Adipocyte (in vitro differentiated cells): ENCODE measurements around the gene HS6ST2.
A peak's percentile ranks its signal among the peaks of the same experiment; 100 is the strongest.

Source experiments
- DNase-seq: peaks from one replicate; pipeline ENCODE4 v3.0.0-alpha.2; 2015; ENCODE audit warnings: low read depth
- H3K27me3 ChIP-seq: replicated peaks from 2 replicates; pipeline ENCODE4 v1.7.0; 2013; ENCODE audit warnings: mild to moderate bottlenecking, low read length, moderate library complexity; ENCODE audit not compliant: control insufficient read depth, insufficient read depth
- H3K36me3 ChIP-seq: 2 replicates; pipeline ENCODE4 v1.7.0; 2013; ENCODE audit warnings: low read length, mild to moderate bottlenecking, moderate library complexity; ENCODE audit not compliant: control insufficient read depth, insufficient read depth, severe bottlenecking
- H3K4me1 ChIP-seq: 2 replicates; pipeline ENCODE4 v1.7.0; 2013; ENCODE audit warnings: mild to moderate bottlenecking, low read length, moderate library complexity; ENCODE audit not compliant: control insufficient read depth, insufficient read depth
- H3K4me3 ChIP-seq: 2 replicates; pipeline ENCODE4 v1.7.0; 2013; ENCODE audit warnings: mild to moderate bottlenecking, low read length, moderate library complexity
- H3K9ac ChIP-seq: 2 replicates; pipeline ENCODE4 v1.7.0; 2013; ENCODE audit warnings: mild to moderate bottlenecking, low read length, moderate library complexity
- H3K9me3 ChIP-seq: 2 replicates; pipeline ENCODE4 v1.7.0; 2013; ENCODE audit warnings: mild to moderate bottlenecking, low read length, moderate library complexity; ENCODE audit not compliant: control insufficient read depth

Gene HS6ST2

GRCh38 chrX:132584936-132585335 is 373.5 kb downstream of the HS6ST2 start:
- H3K36me3 ChIP-seq = no peaks in the 10 kb centered on the region
- H3K9me3 ChIP-seq = peaks cover 4% of the 10 kb centered on the region
- H3K27me3 ChIP-seq = peaks cover 16% of the 10 kb centered on the region
- H3K4me3 ChIP-seq = no peak overlapping the region
- no peaks in the 10 kb centered on the region for H3K4me1 ChIP-seq
- H3K9ac ChIP-seq = no peak overlapping the region
- DNase-seq = no peak

GRCh38 chrX:132576939-132577338 is 381.5 kb downstream of the HS6ST2 start:
- Histone ChIP-seq H3K9ac (no peak overlapping the region), H3K27me3 (peaks cover 15% of the 10 kb centered on the region), H3K4me1 (no peaks in the 10 kb centered on the region), H3K36me3 (no peaks in the 10 kb centered on the region), H3K4me3 (no peak overlapping the region), H3K9me3 (no peaks in the 10 kb centered on the region)
- peak; percentile 57 for DNase-seq
